ENCODE measurements around the gene GET4. TPM values are rescaled to one million over a fixed set of nuclear protein-coding genes. Genes with fewer than 3 reads are reported as not detected.

Gene GET4, protein sequence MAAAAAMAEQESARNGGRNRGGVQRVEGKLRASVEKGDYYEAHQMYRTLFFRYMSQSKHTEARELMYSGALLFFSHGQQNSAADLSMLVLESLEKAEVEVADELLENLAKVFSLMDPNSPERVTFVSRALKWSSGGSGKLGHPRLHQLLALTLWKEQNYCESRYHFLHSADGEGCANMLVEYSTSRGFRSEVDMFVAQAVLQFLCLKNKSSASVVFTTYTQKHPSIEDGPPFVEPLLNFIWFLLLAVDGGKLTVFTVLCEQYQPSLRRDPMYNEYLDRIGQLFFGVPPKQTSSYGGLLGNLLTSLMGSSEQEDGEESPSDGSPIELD
- 46.4 and 57.3 TPM in 2 replicates for total RNA-seq (2014; rRNA removed; shearing (Covaris generic))

DNA sequence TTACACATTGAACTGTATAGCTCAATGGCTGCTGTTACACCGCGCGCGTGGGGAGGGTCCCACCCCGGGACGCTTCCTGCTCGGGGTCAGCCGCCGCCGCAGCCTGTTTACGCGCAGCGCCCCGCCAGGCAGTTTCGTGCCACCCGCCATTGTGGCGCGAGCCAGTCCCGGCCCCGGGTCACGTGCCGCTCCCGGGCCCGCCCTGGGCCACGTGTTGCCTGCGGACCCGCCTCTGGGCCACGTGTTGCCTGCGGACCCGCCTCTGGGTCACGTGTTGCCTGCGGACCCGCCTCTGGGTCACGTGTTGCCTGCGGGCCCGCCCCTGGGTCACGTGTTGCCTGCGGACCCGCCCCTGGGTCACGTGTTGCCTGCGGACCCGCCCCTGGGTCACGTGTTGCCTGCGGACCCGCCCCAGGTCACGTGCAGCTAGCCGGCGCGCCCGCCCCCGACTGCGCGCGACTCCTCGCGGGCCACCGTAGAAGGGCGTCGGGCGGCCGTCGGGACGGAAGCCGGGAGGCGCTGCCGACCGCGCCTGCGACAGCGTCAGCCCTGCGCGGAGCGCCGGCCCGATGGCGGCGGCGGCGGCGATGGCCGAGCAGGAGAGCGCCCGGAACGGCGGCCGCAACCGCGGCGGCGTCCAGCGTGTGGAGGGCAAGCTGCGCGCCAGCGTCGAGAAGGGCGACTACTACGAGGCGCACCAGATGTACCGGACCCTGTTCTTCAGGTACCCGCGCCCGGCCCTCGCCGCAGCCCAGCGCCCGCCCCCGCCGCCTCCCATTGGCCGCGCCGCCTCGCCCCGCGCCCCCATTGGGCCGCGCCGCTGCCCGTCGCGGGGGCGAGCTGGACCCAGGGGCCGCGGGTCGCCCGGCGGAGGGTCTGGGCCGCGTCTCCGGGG is at the start of gene GET4:
GET4 (plus strand) TSS at position 478 of the 895 bp plus-strand sequence; CDS start at position 570, 92 bp downstream.

DNA sequence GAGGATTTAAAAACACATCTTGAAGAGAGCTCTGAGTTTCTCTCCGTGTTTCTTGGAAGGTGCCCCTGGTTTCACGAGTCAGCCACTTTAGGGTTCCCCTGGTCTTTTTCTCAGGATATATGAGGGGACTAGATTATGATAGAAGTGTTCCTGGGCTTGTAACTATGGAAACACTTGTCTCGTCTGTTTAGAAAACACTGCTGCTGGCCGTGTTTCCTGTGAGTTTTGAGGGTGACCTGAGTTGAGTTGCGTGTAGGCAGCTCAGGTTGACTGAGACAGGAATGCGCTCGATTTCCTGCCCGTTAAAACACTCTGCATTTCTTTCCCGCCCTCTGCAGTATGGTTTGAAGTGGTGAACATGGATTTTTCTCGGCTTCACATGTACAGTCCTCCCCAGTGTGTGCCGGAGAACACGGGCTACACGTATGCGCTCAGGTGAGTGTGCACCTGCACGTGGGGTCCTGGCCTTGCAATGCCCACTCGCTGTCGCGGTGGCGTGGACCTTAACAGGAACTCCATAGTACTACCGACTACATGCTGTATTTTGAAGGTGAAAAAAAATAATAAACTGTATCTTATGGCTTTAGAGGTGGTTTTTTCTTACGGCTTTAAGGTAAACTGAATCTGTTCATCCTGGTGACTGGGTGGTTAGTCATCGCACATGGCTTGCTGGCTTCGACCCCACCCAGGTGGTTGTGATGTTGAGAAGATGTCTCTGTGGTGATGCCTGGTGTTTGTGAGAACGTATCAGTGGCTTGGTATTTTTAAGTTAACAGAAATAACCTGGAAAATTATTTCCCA is 44.0 kb upstream of the GET4 start, which contains the start of gene SUN1:
SUN1 (plus strand) TSS at position 310 of the 801 bp plus-strand sequence; CDS start at position 359, 49 bp downstream.

Other genes with a start within 250 kb of the GET4 start
- gene DNAAF5, start 149.9 kb upstream of the GET4 start, total RNA-seq (2014; rRNA removed; shearing (Covaris generic)): 39.5 and 45.6 TPM in 2 replicates
- gene PRKAR1B, start 149.3 kb upstream of the GET4 start, total RNA-seq (2014; rRNA removed; shearing (Covaris generic)): 28.4 and 30.1 TPM in 2 replicates
- gene SUN1, start 44.1 kb upstream of the GET4 start, total RNA-seq (2014; rRNA removed; shearing (Covaris generic)): 104 and 107 TPM in 2 replicates
- gene ADAP1, start 78.1 kb downstream of the GET4 start, total RNA-seq (2014; rRNA removed; shearing (Covaris generic)): 1.2 and 5.7 TPM in 2 replicates
- gene COX19, start 99.0 kb downstream of the GET4 start, total RNA-seq (2014; rRNA removed; shearing (Covaris generic)): 13.1 and 14.7 TPM in 2 replicates
- gene CYP2W1, start 106.6 kb downstream of the GET4 start, total RNA-seq (2014; rRNA removed; shearing (Covaris generic)): not detected in 2 replicates
- gene GPR146, start 168.0 kb downstream of the GET4 start, total RNA-seq (2014; rRNA removed; shearing (Covaris generic)): 1.7 and 1.8 TPM in 2 replicates
- 0.30 and 0.48 TPM in 2 replicates for gene GPER1, start 211.6 kb downstream of the GET4 start, total RNA-seq (2014; rRNA removed; shearing (Covaris generic))

Data from A375 (cell line).